Fibroblast of gingiva (primary cell): ENCODE data around the gene ITIH4.
A peak's percentile ranks its signal among the peaks of the same experiment; 100 is the strongest.

ENCODE experiments used
- DNase-seq: peaks from one replicate; pipeline ENCODE4 v3.0.0-alpha.2; 2011; ENCODE audit warnings: low read depth

ITIH4 gene

GRCh38 chr3:52798376-52798977 is 32.0 kb downstream of the ITIH4 start:
- DNase-seq, result no peak

GRCh38 chr3:52796411-52796810 is 34.1 kb downstream of the ITIH4 start:
- no peak for DNase-seq

GRCh38 chr3:52795298-52795900 is 35.1 kb downstream of the ITIH4 start:
- no peak for DNase-seq

- DNase-seq, result no peak
Observed at GRCh38 chr3:52794612-52795099, 35.8 kb downstream of the ITIH4 start, which contains the start of gene ITIH3. TSS of gene ITIH3 (plus strand) at chr3:52794796. CDS start at chr3:52794804, 8 bp downstream.

GRCh38 chr3:52793702-52794611 is 36.5 kb downstream of the ITIH4 start:
- DNase-seq, result no peak

GRCh38 chr3:52792961-52793695 is 37.3 kb downstream of the ITIH4 start:
- peak; percentile 26 for DNase-seq

- no peak for DNase-seq
Observed at GRCh38 chr3:52792413-52792812, 38.1 kb downstream of the ITIH4 start.

- DNase-seq, result no peak
Observed at GRCh38 chr3:52791928-52792327, 38.5 kb downstream of the ITIH4 start.

- DNase-seq, result no peak
Observed at GRCh38 chr3:52791366-52791765, 39.1 kb downstream of the ITIH4 start.

GRCh38 chr3:52790741-52791140 is 39.7 kb downstream of the ITIH4 start:
- no peak for DNase-seq

GRCh38 chr3:52790337-52790736 is 40.1 kb downstream of the ITIH4 start:
- no peak for DNase-seq

GRCh38 chr3:52789746-52790040 is 40.8 kb downstream of the ITIH4 start:
- DNase-seq, result no peak

- no peak for DNase-seq
Observed at GRCh38 chr3:52788890-52789745, 41.4 kb downstream of the ITIH4 start.

GRCh38 chr3:52787672-52788625 is 42.5 kb downstream of the ITIH4 start:
- DNase-seq, result no peak

- no peak for DNase-seq
Observed at GRCh38 chr3:52787246-52787645, 43.2 kb downstream of the ITIH4 start.

- no peak for DNase-seq
Observed at GRCh38 chr3:52786330-52787215, 43.9 kb downstream of the ITIH4 start.

- DNase-seq, result no peak
Observed at GRCh38 chr3:52784931-52785590, 45.4 kb downstream of the ITIH4 start.

- no peak for DNase-seq
Observed at GRCh38 chr3:52784021-52784621, 46.4 kb downstream of the ITIH4 start.
